H1 (cell line): Measurements from ENCODE around the gene SLC6A6. TPM values are rescaled to one million over a fixed set of nuclear protein-coding genes. Genes with fewer than 3 reads are reported as not detected.

ENCODE experiments used
- ASH2L ChIP-seq: fragments of 200-600, 300-600 bp; sonication (generic); IDR thresholded peaks from one replicate; pipeline ENCODE4 v1.7.1; 2017; ENCODE audit warnings: low read length
- BCL11A ChIP-seq, 2 experiments: IDR thresholded peaks; one replicate each; pipeline ENCODE4 v1.6.1; 2011; ENCODE audit warnings: low read depth in 2 of 2, low read length in 2 of 2, mild to moderate bottlenecking in 2 of 2
- CHD1 ChIP-seq: IDR thresholded peaks from 2 replicates; pipeline ENCODE4 v1.6.1; 2012; ENCODE audit warnings: low read depth, low read length, improper control_type of control experiment
- CTBP2 ChIP-seq: IDR thresholded peaks from 2 replicates; pipeline ENCODE4 v1.7.0; 2011; ENCODE audit warnings: borderline replicate concordance, mild to moderate bottlenecking, moderate library complexity, mixed read lengths, low read length; ENCODE audit not compliant: insufficient read depth, insufficient read length
- EZH2 ChIP-seq: fragments of 200-600 bp; sonication (generic); IDR thresholded peaks from 2 replicates; pipeline ENCODE4 v1.7.1; 2012; ENCODE audit warnings: low read depth, mild to moderate bottlenecking, moderate library complexity, low read length, inconsistent platforms; ENCODE audit not compliant: severe bottlenecking
- SIRT6 ChIP-seq: IDR thresholded peaks from one replicate; pipeline ENCODE4 v1.7.1; 2012; ENCODE audit warnings: low read length, inconsistent platforms
- TBP ChIP-seq: IDR thresholded peaks from 2 replicates; pipeline ENCODE4 v1.6.1; 2011; ENCODE audit warnings: low read depth, low read length, improper control_type of control experiment
- polyA plus RNA-seq, 7 experiments: library from polyadenylated mRNA; depleted of rRNA in 3 of 7; stranded (reverse) in 5 of 7; unstranded in 2 of 7; fragments of >200 nt in 5 of 7; fragments of 200-250 nt in 2 of 7; gene quantifications; 1 replicate in 5 of 7; 2 replicates in 1 of 7; 4 replicates in 1 of 7; pipeline versions ENCODE4 v1.2.1 to v1.2.3, GENCODE V29; 2011 to 2013; ENCODE audit warnings: missing spikeins in 2 of 7, mixed read lengths in 2 of 7
- total RNA-seq: library from RNA; stranded (reverse); fragmentation: NEBNext Ultra II Directional; extraction: Animal tissue kit (Norgen Biotek cat#: 25700); gene quantifications from 2 replicates; pipeline ENCODE4 v1.2.1, GENCODE V29; 2021

The SLC6A6 gene
- total and polyA plus RNA-seq, 2 of the 8 experiments (the other 6 are each of a cell fraction or from before 2014, with no cell fraction given) = 66.2 to 144 TPM

DNA sequence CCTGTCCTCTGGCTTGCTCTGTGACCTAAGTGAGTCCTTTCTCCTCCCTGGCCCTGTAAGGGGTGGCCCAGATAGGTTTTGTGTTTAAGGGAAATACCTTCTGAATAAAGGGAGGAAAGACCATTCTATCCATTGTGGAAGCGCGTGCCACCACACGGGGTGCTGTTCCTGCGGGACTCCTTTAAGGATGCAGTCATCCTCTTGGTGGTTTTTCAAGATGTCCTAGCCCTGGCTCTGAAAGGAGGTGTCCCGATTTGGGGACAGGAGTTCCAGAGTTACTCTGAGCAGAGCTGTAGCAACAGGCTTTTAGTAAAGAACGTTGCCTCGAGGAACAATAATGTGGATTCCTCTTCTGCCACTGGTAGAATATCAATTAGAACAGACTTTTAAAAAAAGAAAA is 9.6 kb downstream of the SLC6A6 start (continued):
- TF ChIP-seq BCL11A (IDR thresholded peaks at IDR 0.05; ENCODE audit: low read depth in 2 of 2, low read length in 2 of 2) (no peak), CTBP2 (no peak), TBP (no peak), SIRT6 (no peak), EZH2 (no peak), CHD1 (no peak), ASH2L (no peak)
- TF ChIP-seq, all 59 proteins: peak for 3
